GF-D8 (cell line): Measurements from ENCODE around the gene AMD1.
"Not testable (repeated sequence)": the region's sequence is repeated elsewhere in the genome, so short reads cannot be mapped to it uniquely, and the experiment has no call there.

Experiments used
- DNase-seq: peaks from one replicate; lab custom pipeline; 2025; lab: John Stamatoyannopoulos, UW

Gene AMD1

GRCh38 chr6:110877569-110877968 is 3.0 kb downstream of the AMD1 start:
- no peak for DNase-seq

- no peak for DNase-seq
Observed at GRCh38 chr6:110878751-110879522, 4.4 kb downstream of the AMD1 start.

GRCh38 chr6:110880651-110881050 is 6.1 kb downstream of the AMD1 start:
- DNase-seq: no peak

DNA sequence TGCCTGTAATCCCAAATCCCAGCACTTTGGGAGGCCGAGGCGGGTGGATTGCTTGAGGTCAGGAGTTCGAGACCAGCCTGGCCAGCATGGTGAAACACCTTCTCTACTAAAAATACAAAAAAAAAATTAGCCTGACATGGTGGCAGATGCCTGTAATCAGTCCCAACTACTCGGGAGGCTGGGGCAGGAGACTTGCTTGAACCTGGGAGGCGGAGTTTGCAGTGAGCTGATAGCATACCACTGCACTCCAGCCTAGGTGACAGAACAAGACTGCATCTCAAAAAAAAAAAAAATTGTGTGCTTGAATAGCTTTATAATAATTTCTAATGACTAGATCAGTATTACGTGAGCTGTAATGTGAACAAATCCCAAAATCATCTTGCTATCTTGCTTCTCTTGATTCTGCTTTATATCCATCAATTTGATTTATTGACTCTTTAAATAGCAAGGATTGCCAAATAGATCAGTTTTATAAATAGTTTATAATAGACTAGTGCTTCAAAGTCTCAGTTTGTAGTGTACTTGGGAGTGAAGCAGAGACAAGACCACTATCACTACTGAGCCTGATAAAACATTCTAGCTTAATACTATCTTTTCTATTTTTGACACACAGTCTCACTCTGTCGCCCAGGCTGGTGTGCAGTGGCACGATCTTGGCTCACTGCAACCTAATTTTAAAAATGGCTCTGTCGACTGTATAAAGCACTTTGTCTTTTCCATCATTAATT is 7.1 kb downstream of the AMD1 start:
- DNase-seq: no peak

GRCh38 chr6:110882274-110882619 is 7.7 kb downstream of the AMD1 start:
- DNase-seq: no peak

DNA sequence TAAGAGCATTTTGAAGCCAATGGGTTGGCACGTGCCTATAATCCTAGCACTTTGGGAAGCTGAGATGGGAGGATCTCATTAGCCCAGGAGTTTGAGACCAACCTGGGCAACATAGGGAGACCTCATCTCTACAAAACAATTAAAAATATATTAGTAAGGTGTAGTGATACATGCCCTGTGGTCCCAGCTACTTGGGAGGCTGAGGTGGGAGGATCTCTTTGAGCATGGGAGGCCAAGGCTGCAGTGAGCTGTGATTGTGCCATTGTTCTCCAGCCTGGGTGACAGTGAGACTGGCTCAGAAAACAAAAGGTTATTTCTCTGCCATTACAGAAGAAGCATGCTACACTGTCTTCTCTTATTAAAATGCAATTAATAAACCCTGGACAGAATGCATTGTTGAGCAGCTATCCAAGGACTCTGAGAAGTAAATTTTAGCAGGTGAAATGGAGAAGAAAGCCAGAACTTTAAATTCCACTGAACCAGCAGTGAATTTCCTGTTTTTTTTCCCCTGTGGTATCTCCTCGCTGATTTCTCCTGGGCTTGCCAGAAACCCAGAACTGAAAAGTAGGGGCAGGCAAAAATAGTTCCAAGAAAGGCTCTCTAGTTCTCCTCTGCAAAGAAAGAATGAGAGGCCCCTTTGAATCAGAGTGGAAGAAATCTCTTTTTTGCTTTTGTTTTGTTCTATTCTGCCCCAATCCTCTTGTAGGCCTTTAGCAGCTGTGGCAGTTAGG is 8.4 kb downstream of the AMD1 start:
- DNase-seq: no peak

DNA sequence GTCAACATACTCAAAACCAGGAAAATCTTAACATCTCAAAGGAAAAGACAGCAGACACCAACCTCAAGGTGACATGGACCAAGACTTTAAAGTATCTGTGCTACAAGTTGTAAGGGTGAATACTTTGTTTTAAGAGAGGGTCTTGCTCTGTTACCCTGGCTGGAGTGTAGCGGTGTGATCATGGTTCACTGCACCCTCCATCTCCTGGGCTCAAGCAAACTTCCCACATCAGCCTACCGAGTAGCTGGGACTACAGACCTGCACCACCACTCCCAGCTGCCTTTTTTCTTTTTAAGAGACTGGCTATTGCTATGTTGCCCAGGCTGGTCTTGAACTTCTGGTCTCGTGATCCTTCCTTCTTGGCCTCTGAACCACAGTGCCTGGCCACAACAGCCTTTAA is 9.7 kb downstream of the AMD1 start:
- DNase-seq: no peak

DNA sequence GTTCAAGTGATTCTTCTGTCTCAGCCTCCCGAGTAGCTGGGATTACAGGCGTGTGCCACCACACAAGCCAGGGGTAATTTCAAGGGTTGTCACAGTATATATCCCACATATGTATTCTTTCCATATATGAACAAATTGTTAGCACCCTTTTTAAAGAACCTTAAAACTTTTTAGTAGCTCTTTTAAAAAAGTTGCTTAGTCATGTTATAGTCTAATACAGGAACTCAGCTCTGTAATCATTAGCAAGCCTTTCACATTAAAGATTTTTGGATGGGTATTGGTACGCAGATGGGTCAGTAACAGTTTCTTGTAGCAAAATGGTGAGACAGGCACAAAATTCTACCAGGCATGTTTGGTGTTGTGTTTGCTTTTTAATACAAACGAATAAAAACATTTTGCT is 10.9 kb downstream of the AMD1 start:
- DNase-seq: no peak

DNA sequence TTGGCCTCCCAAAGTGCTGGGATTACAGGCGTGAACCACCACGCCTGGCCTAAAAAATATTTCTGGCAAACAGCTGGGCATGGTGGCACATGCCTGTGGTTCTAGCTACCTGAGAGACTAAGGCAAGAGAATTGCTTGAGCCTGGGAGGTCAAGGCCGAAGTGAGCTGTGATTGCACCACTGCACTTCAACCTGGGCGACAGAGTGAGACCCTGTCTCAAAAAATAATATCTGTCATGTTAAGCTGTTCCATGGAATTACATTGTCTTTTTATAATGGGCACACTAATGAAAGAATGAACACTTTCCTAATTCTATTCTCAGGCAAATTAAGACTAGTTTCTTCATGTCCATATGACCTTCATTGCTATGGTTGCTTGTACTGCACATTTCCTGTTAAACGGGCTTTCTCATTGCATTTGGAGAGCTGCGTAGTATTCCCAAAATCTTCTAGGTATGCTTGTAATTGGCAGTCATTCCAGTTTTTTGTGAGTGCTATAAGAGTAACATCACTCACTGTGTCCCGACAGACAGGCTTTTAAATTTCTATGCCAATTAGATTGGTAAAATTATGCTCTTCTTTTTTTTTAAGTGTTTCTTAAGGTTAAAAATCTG is 12.1 kb downstream of the AMD1 start:
- no peak for DNase-seq

DNA sequence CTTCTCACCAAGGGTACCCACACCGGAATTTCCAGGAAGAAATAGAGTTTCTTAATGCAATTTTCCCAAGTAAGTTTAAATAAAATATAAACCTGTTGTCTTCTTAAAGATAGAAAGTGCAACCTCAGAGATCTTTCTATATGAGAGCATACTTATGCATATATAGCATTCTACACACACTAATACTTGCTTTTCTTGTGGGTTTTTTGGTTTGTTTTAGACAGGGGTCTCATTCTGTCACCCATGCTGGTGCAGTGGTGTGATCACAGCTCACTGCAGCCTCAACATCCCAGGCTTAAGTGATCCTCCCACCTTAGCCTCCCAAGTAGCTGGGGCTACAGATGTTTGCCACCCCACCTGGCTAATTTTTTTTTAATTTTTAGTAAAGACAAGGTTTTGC is 15.7 kb downstream of the AMD1 start:
- DNase-seq: no peak

GRCh38 chr6:110895907-110896608 is 21.5 kb downstream of the AMD1 start:
- DNase-seq: no peak

DNA sequence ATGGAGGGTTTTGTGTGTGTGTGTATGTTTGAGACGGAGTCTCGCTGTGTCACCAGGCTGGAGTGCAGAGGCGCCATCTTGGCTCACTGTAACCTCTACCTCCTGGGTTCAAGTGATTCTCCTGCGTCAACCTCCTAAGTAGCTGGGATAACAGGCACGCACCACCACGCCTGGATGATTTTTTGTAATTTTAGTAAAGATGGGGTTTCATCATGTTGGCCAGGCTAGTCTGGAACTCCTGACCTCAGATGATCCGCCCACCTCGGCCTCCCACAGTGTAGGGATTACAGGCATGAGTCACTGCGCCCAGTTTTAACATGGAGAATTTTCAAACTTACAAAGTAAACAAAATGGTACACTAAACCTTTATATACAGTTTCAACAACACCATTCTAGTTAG is 22.8 kb downstream of the AMD1 start:
- no peak for DNase-seq

- DNase-seq: no peak
Observed at GRCh38 chr6:110898111-110898510, 23.5 kb downstream of the AMD1 start.

- no peak for DNase-seq
Observed at GRCh38 chr6:110900028-110900598, 25.5 kb downstream of the AMD1 start.

DNA sequence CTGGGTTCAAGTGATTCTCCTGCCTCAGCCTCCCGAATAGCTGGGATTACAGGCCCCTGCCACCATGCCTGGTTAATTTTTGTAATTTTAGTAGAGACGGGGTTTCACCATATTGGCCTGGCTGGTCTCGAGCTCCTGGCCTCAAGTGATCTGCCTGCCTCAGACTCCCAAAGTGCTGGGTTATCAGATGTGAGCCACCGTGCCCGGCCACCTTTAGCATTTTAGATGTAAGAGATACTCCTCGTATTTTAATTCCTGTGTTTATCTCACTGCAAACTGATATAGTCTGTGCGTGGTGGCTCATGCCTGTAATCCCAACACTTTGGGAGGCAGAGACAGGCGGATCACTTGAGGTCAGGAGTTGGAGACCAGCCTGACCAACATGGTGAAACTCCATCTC is 27.0 kb downstream of the AMD1 start:
- DNase-seq: not testable (repeated sequence)

GRCh38 chr6:110902091-110902490 is 27.5 kb downstream of the AMD1 start:
- no peak for DNase-seq

DNA sequence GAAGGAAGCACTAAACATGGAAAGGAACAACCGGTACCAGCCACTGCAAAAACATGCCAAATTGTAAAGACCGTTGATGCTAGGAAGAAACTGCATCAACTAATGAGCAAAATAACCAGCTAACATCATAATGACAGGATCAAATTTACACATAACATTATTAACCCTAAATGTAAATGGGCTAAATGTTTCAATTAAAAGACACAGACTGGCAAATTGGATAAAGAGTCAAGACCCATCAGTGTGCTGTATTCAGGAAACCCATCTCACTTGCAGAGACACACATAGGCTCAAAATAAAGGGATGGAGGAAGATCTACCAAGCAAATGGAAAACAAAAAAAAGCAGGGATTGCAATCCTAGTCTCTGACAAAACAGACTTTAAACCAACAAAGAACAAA is 31.7 kb downstream of the AMD1 start:
- DNase-seq: not testable (repeated sequence)

- DNase-seq: no peak
Observed at GRCh38 chr6:110930781-110931180, 56.2 kb downstream of the AMD1 start.

DNA sequence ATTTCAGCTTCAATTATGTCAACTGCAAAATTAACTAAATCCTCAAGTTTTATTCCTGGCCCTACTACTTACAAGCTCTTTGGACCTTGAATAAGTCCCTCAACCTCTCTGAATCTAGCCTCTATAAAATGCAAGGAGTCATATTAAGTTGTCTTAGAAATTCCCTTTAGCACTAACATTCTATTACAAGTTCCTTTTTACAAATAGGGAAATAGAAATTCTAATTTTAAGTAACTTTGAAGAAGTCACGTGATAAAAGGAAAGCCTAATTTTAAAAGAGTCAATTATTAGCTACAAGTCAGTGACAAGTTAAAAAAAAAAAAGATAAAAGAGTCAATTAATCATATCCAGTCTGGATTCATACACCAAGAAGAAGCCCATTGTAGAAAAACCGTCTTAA is 59.3 kb downstream of the AMD1 start:
- no peak for DNase-seq

- DNase-seq: no peak
Observed at GRCh38 chr6:110934381-110934898, 59.9 kb downstream of the AMD1 start.

- DNase-seq: no peak
Observed at GRCh38 chr6:110935171-110935570, 60.6 kb downstream of the AMD1 start.
